IMR-90 (cell line): Measurements from ENCODE around the gene B2M. TPM values are rescaled to one million over a fixed set of nuclear protein-coding genes. Genes with fewer than 3 reads are reported as not detected.
A peak's percentile ranks its signal among the peaks of the same experiment; 100 is the strongest.

Experiments used
- ATAC-seq: fragments of 200-7000 bp; cut with Tn5 transposase; 2 replicates; pipeline ENCODE4 v1.9.1; 2020; ENCODE audit warnings: low read depth, mild to moderate bottlenecking, moderate library complexity
- BruUV-seq: library from RNA; stranded (reverse); fragments of 400-500 nt; replicated peaks from 2 replicates; lab custom pipeline; 2021; lab: Mats Ljungman, UMichigan
- CTCF ChIA-PET: fragments of 300-600 bp; formaldehyde crosslinking; extraction: SDS; loops from one replicate; lab custom pipeline; 2021; ENCODE audit warnings: antibody characterized with exemption; lab: Yijun Ruan, JAX
- POLR2A ChIA-PET: fragments of 300-600 bp; sonication (Branson Sonifier 250); formaldehyde crosslinking; loops from one replicate; lab custom pipeline; 2022; ENCODE audit warnings: antibody characterized with exemption; ENCODE audit not compliant: unreplicated experiment; lab: Charles Lee
- DNase-seq: peaks from one replicate; pipeline ENCODE4 v3.0.0; 2013
- H2AFZ ChIP-seq: replicated peaks from 2 replicates; pipeline ENCODE3; 2013; ENCODE audit warnings: low read length, mild to moderate bottlenecking; ENCODE audit not compliant: poor library complexity
- H2AK5ac ChIP-seq: 2 replicates; pipeline ENCODE4 v1.6.1; 2013; ENCODE audit warnings: low read depth, low read length, inconsistent platforms
- H2AK9ac ChIP-seq: replicated peaks from 2 replicates; pipeline ENCODE3; 2013; ENCODE audit warnings: mild to moderate bottlenecking, low read depth, low read length, moderate library complexity; ENCODE audit not compliant: poor library complexity
- H2BK120ac ChIP-seq: 2 replicates; pipeline ENCODE4 v1.6.1; 2013; ENCODE audit warnings: low read depth, low read length, inconsistent platforms
- H2BK15ac ChIP-seq: 3 replicates; pipeline ENCODE4 v1.6.1; 2013; ENCODE audit warnings: low read depth, low read length, inconsistent platforms
- H2BK20ac ChIP-seq: 2 replicates; pipeline ENCODE4 v1.6.1; 2013; ENCODE audit warnings: low read depth, mild to moderate bottlenecking, inconsistent platforms, low read length, moderate library complexity
- H2BK5ac ChIP-seq: 2 replicates; pipeline ENCODE4 v1.6.1; 2013; ENCODE audit warnings: mild to moderate bottlenecking, low read depth, low read length, inconsistent platforms; ENCODE audit not compliant: poor library complexity, severe bottlenecking
- H3K14ac ChIP-seq: replicated peaks from 2 replicates; pipeline ENCODE4 v1.6.1; 2013; ENCODE audit warnings: low read depth, low read length, inconsistent platforms
- H3K18ac ChIP-seq: 2 replicates; pipeline ENCODE4 v1.6.1; 2013; ENCODE audit warnings: low read depth, low read length, control low read depth
- H3K23ac ChIP-seq: 2 replicates; pipeline ENCODE4 v1.6.1; 2013; ENCODE audit warnings: low read depth, low read length, inconsistent platforms
- H3K27ac ChIP-seq: 2 replicates; pipeline ENCODE4 v1.5.1; 2013; ENCODE audit warnings: mild to moderate bottlenecking, control low read depth, low read length; ENCODE audit not compliant: insufficient read depth
- H3K27me3 ChIP-seq: 2 replicates; pipeline ENCODE4 v1.6.1; 2013; ENCODE audit warnings: low read length; ENCODE audit not compliant: control insufficient read depth, insufficient read depth
- H3K36me3 ChIP-seq: 2 replicates; pipeline ENCODE4 v1.6.1; 2013; ENCODE audit warnings: low read length, mixed read lengths; ENCODE audit not compliant: control insufficient read depth, insufficient read depth
- H3K4ac ChIP-seq: 2 replicates; pipeline ENCODE4 v1.6.1; 2013; ENCODE audit warnings: low read depth, low read length, inconsistent platforms
- H3K4me1 ChIP-seq: 2 replicates; pipeline ENCODE4 v1.6.1; 2013; ENCODE audit warnings: low read length, mixed read lengths; ENCODE audit not compliant: control insufficient read depth, insufficient read depth
- H3K4me2 ChIP-seq: 2 replicates; pipeline ENCODE4 v1.6.1; 2013; ENCODE audit warnings: low read depth, mild to moderate bottlenecking, control low read depth, low read length, moderate library complexity
- H3K4me3 ChIP-seq: 2 replicates; pipeline ENCODE4 v1.5.1; 2013; ENCODE audit warnings: low read depth, mild to moderate bottlenecking, control low read depth, low read length, moderate library complexity; ENCODE audit not compliant: insufficient read depth
- H3K56ac ChIP-seq: 2 replicates; pipeline ENCODE4 v1.6.1; 2013; ENCODE audit warnings: low read length, inconsistent platforms; ENCODE audit not compliant: insufficient read depth; ENCODE audit errors: extremely low read depth
- H3K79me1 ChIP-seq, 2 experiments: 2 replicates each; pipeline ENCODE4 v1.6.1; 2013; ENCODE audit warnings: low read length in 2 of 2, inconsistent platforms in 1 of 2, low read depth in 1 of 2
- H3K9ac ChIP-seq: 2 replicates; pipeline ENCODE4 v1.6.1; 2013; ENCODE audit warnings: low read depth, low read length, control low read depth
- H3K9me1 ChIP-seq: 2 replicates; pipeline ENCODE4 v1.6.1; 2013; ENCODE audit warnings: low read length, inconsistent platforms; ENCODE audit not compliant: insufficient read depth
- H3K9me3 ChIP-seq: 2 replicates; pipeline ENCODE4 v1.6.1; 2013; ENCODE audit warnings: low read length; ENCODE audit not compliant: control insufficient read depth, insufficient read depth
- H4K20me1 ChIP-seq: 2 replicates; pipeline ENCODE4 v1.6.1; 2013; ENCODE audit warnings: low read length, inconsistent platforms; ENCODE audit not compliant: insufficient read depth
- H4K5ac ChIP-seq: 2 replicates; pipeline ENCODE4 v1.6.1; 2013; ENCODE audit warnings: mild to moderate bottlenecking, low read depth, low read length, control low read depth
- H4K8ac ChIP-seq, 2 experiments: 2 replicates each; pipeline ENCODE4 v1.6.1; 2013; ENCODE audit warnings: low read depth in 2 of 2, low read length in 2 of 2, control low read depth in 1 of 2, inconsistent platforms in 1 of 2
- H4K91ac ChIP-seq: 2 replicates; pipeline ENCODE4 v1.6.1; 2013; ENCODE audit warnings: low read depth, low read length, inconsistent platforms; ENCODE audit not compliant: insufficient read depth
- CEBPB ChIP-seq: IDR thresholded peaks from 2 replicates; pipeline ENCODE4 v1.6.1; 2012; ENCODE audit warnings: low read depth, low read length, improper control_type of control experiment
- CHD1 ChIP-seq: IDR thresholded peaks from 2 replicates; pipeline ENCODE4 v1.6.1; 2012; ENCODE audit warnings: low read depth, low read length, improper control_type of control experiment
- FOS ChIP-seq: fragments of 150-350 bp; IDR thresholded peaks from 2 replicates; pipeline ENCODE4 v1.6.1; 2016; ENCODE audit warnings: low read depth, low read length
- MAFK ChIP-seq: IDR thresholded peaks from 2 replicates; pipeline ENCODE4 v1.6.1; 2012; ENCODE audit warnings: low read depth, low read length, improper control_type of control experiment
- MAZ ChIP-seq: IDR thresholded peaks from 2 replicates; pipeline ENCODE4 v1.6.1; 2012; ENCODE audit warnings: low read depth, mild to moderate bottlenecking, low read length, improper control_type of control experiment, moderate library complexity, borderline replicate concordance
- MXI1 ChIP-seq: IDR thresholded peaks from 2 replicates; pipeline ENCODE4 v1.6.1; 2012; ENCODE audit warnings: low read depth, mild to moderate bottlenecking, low read length, moderate library complexity, borderline replicate concordance
- POLR2A ChIP-seq: IDR thresholded peaks from 2 replicates; pipeline ENCODE4 v1.6.1; 2012; ENCODE audit warnings: mild to moderate bottlenecking, low read depth, low read length
- RAD21 ChIP-seq: IDR thresholded peaks from 2 replicates; pipeline ENCODE4 v1.6.1; 2012; ENCODE audit warnings: low read length, improper control_type of control experiment
- SMC3 ChIP-seq: fragments of 150-350 bp; IDR thresholded peaks from 2 replicates; pipeline ENCODE4 v1.6.1; 2016; ENCODE audit warnings: low read depth, mild to moderate bottlenecking, antibody characterized with exemption, low read length, moderate library complexity
- WGBS, 2 experiments: methylation state at CpG; one replicate each; pipeline versions ENCODE4 v1.1.5 to v1.1.7; 2013; ENCODE audit warnings: missing lambda C conversion rate in 2 of 2; ENCODE audit not compliant: insufficient read length in 1 of 2; ENCODE audit errors: extremely low coverage in 2 of 2; 5-methylcytosine and 5-hydroxymethylcytosine counted together
- dilution Hi-C: fragments of 300-500 bp; cut with HindIII; formaldehyde crosslinking; loops from one replicate; pipeline ENCODE4 v1.14.3; 2018; ENCODE audit warnings: low sequenced_read_pairs; ENCODE audit not compliant: unreplicated experiment
- in situ Hi-C: fragments of 300-500 bp; cut with MboI; formaldehyde crosslinking; loops from 3 replicates; pipeline ENCODE4 v1.14.3; 2019; ENCODE audit warnings: low sequenced_read_pairs, inconsistent platforms, mixed read lengths
- intact Hi-C: fragments of 100-400 bp; cut with micrococcal nuclease; formaldehyde crosslinking; loops from 2 replicates; pipeline ENCODE4 v1.10.0; 2022
- polyA plus RNA-seq, 3 experiments: library from polyadenylated mRNA; depleted of rRNA; stranded (reverse); fragments of >200 nt; gene quantifications; 2 replicates each; pipeline ENCODE4 v1.2.3, GENCODE V29; 2012; ENCODE audit warnings: low replicate concordance in 1 of 3
- total RNA-seq: library from RNA; depleted of rRNA; stranded (reverse); fragments of >200 nt; gene quantifications from 2 replicates; pipeline ENCODE4 v1.2.3, GENCODE V29; 2012
- TF ChIP-seq, protein P1 (sequence below): fragments of 150-350 bp; IDR thresholded peaks from 2 replicates; pipeline ENCODE4 v1.6.1; 2017; ENCODE audit warnings: mild to moderate bottlenecking, antibody characterized with exemption, low read length, low read depth
- TF ChIP-seq, protein P2 (sequence below): fragments of 150-350 bp; IDR thresholded peaks from 2 replicates; pipeline ENCODE4 v1.6.1; 2016; ENCODE audit warnings: low read depth, mild to moderate bottlenecking, low read length, moderate library complexity, borderline replicate concordance

Gene B2M
- total and polyA plus RNA-seq, 2 of the 4 experiments (the other 2 are of a cell fraction): 895 to 3,394 TPM

DNA sequence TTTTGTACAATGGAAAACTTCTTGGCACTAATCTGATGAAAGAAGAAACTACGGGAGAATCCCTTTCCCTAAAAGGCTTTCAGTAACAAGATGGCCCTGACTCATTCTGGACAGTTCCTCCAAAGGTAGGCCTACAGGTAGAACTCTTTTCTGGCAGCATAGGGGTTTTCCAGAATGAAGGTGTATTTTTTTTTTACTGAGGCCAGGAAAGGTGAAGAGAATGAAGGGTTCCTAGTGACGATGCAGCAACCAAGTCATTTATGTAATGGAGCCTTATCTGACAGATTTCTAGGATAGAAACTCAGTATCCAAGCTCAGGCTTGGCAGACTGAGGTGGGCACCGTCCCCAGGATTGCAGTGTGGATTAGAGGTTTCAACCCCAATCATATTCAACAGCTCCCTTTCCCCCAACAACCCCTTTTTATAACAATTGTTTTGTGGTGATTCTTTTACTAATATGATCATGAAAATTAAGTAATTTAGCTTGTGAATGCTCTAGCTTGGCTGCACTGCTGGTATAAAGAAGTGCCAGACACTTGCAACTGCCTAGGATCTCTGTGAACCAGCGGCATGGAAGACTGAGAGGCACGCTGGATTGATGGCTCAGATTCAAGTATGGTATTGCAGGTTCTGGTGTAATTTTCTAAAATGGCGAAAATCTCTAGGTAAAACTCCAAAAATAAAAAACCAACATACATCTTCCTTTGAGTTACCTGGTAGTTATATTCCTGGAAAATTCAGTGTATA is 16.3 kb downstream of the B2M start:
- no peak overlapping the region for H3K4me3 ChIP-seq
- no peak overlapping the region for H3K4me2 ChIP-seq
- peak overlapping the region; percentile 5 to 29; a peak in 2 of 4 replicates for H4K8ac ChIP-seq
- peak overlapping the region; percentile 85 for H2AK5ac ChIP-seq
- WGBS, 2 experiments: 100% methylated on average over 1 of the region's 6 CpGs; no CpG with 5 or more reads in 1 of the 2 experiments
- in situ Hi-C loops: no loop called here
- H2BK5ac ChIP-seq: peak overlapping the region; percentile 74
- CTCF ChIA-PET: interaction anchor here (1.5 kb wide), 1 partner anchor 14 kb away, joined by 6 read pairs; no protein-coding TSS in a partner anchor
- H4K20me1 ChIP-seq: no peaks in the 10 kb centered on the region
- H3K56ac ChIP-seq: no peak overlapping the region
- no peak for DNase-seq
- intact Hi-C loops: loop anchor here (1.0 kb wide), 2 partner anchors 16 to 64 kb away; partner anchors contain the start of genes B2M, PATL2 and SPG11
- peak overlapping the region; percentile 6; the same call in 1 of the 2 replicates for H4K91ac ChIP-seq
- no peak for ATAC-seq
- H3K9me1 ChIP-seq: peaks cover 9% of the 10 kb centered on the region
- no peaks in the 10 kb centered on the region for H3K9me3 ChIP-seq
- H3K14ac ChIP-seq: peak overlapping the region; percentile 39; the same call in 1 of the 2 replicates
- no peak overlapping the region for H4K5ac ChIP-seq
- peak overlapping the region; percentile 71 for H2BK20ac ChIP-seq
- H3K27ac ChIP-seq: peak overlapping the region; percentile 76; the same call in 1 of the 2 replicates
- H2AK9ac ChIP-seq: no peak overlapping the region
- peaks cover 3% of the 10 kb centered on the region; the same call in 1 of the 2 replicates for H3K36me3 ChIP-seq
- peak overlapping the region; percentile 54; the same call in 1 of the 3 replicates for H2BK15ac ChIP-seq
- H3K27me3 ChIP-seq: no peaks in the 10 kb centered on the region
- dilution Hi-C loops: no loop called here
- H3K9ac ChIP-seq: no peak overlapping the region
- no peak overlapping the region for H2AFZ ChIP-seq
- TF ChIP-seq RAD21 (no peak), CEBPB (no peak), MXI1 (no peak), SMC3 (no peak), MAZ (no peak), CHD1 (no peak), FOS (no peak), MAFK (no peak), POLR2A (no peak)
- TF ChIP-seq, protein P1, sequence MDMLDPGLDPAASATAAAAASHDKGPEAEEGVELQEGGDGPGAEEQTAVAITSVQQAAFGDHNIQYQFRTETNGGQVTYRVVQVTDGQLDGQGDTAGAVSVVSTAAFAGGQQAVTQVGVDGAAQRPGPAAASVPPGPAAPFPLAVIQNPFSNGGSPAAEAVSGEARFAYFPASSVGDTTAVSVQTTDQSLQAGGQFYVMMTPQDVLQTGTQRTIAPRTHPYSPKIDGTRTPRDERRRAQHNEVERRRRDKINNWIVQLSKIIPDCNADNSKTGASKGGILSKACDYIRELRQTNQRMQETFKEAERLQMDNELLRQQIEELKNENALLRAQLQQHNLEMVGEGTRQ: no peak
- TF ChIP-seq, protein P2, sequence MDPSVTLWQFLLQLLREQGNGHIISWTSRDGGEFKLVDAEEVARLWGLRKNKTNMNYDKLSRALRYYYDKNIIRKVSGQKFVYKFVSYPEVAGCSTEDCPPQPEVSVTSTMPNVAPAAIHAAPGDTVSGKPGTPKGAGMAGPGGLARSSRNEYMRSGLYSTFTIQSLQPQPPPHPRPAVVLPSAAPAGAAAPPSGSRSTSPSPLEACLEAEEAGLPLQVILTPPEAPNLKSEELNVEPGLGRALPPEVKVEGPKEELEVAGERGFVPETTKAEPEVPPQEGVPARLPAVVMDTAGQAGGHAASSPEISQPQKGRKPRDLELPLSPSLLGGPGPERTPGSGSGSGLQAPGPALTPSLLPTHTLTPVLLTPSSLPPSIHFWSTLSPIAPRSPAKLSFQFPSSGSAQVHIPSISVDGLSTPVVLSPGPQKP: no peak
- peak overlapping the region; percentile 52 for H3K4ac ChIP-seq
- POLR2A ChIA-PET: no interaction called here
- H3K18ac ChIP-seq: no peak overlapping the region; the same call in 1 of the 2 replicates
- H2BK120ac ChIP-seq: peak overlapping the region; percentile 28
- H3K79me1 ChIP-seq: peaks cover 0 to 32% of the 10 kb centered on the region in 2 experiments; a peak in 2 of 4 replicates
- H3K4me1 ChIP-seq: peaks cover 2% of the 10 kb centered on the region; the same call in 1 of the 2 replicates
- H3K23ac ChIP-seq: peak overlapping the region; percentile 46
- BruUV-seq: no TSS peak
